PC-9 (cell line): ENCODE results near the gene HCN4. TPM values are rescaled to one million over a fixed set of nuclear protein-coding genes. Genes with fewer than 3 reads are reported as not detected.

Source experiments
- BruUV-seq: library from RNA; stranded (reverse); fragments of 400-500 nt; replicated peaks from 2 replicates; lab custom pipeline; 2021; lab: Mats Ljungman, UMichigan
- CTCF ChIA-PET: fragments of 300-600 bp; sonication (Branson Sonifier 250); formaldehyde crosslinking; loops from one replicate; lab custom pipeline; 2022; ENCODE audit warnings: antibody characterized with exemption; lab: Charles Lee
- POLR2A ChIA-PET: fragments of 300-600 bp; sonication (Branson Sonifier 250); formaldehyde crosslinking; loops from one replicate; lab custom pipeline; 2022; ENCODE audit warnings: antibody characterized with exemption; ENCODE audit not compliant: unreplicated experiment; lab: Charles Lee
- DNase-seq, 2 experiments: peaks; one replicate each; pipeline versions ENCODE4 v3.0.0 to v3.0.0-alpha.2; 2015 to 2022; ENCODE audit warnings: mixed read lengths in 1 of 2
- H2AFZ ChIP-seq: fragments of 200-600 bp; sonication (generic); 2 replicates; pipeline ENCODE4 v1.8.1; 2017; ENCODE audit warnings: antibody characterized with exemption
- H3F3A ChIP-seq: fragments of 200-600 bp; sonication (generic); 2 replicates; pipeline ENCODE4 v1.8.1; 2017; ENCODE audit warnings: antibody characterized with exemption, mild to moderate bottlenecking, low read depth; ENCODE audit not compliant: insufficient read depth
- H3K27ac ChIP-seq: fragments of 200-600 bp; sonication (generic); 2 replicates; pipeline ENCODE4 v1.6.1; 2016; ENCODE audit warnings: mixed run types
- H3K27me3 ChIP-seq: fragments of 200-600 bp; sonication (generic); 2 replicates; pipeline ENCODE4 v1.6.1; 2016; ENCODE audit warnings: low read depth, mixed run types; ENCODE audit not compliant: insufficient read depth
- H3K36me3 ChIP-seq: fragments of 200-600 bp; sonication (generic); 2 replicates; pipeline ENCODE4 v1.6.1; 2016; ENCODE audit warnings: low read depth, mixed run types
- H3K4me1 ChIP-seq: fragments of 200-600 bp; sonication (generic); replicated peaks from 2 replicates; pipeline ENCODE4 v1.6.1; 2016; ENCODE audit warnings: mixed run types; ENCODE audit not compliant: insufficient read depth
- H3K4me2 ChIP-seq: fragments of 200-600 bp; sonication (generic); 2 replicates; pipeline ENCODE4 v1.6.1; 2017; ENCODE audit warnings: mixed run types
- H3K4me3 ChIP-seq: fragments of 200-600 bp; sonication (generic); 2 replicates; pipeline ENCODE4 v1.6.1; 2016; ENCODE audit warnings: mixed run types
- H3K79me2 ChIP-seq: fragments of 200-600 bp; sonication (generic); 2 replicates; pipeline ENCODE4 v1.6.1; 2017; ENCODE audit warnings: low read depth, mixed run types
- H3K9me2 ChIP-seq: fragments of 200-600 bp; sonication (generic); 2 replicates; pipeline ENCODE4 v1.8.1; 2017; ENCODE audit warnings: mild to moderate bottlenecking; ENCODE audit not compliant: insufficient read depth
- H3K9me3 ChIP-seq: fragments of 200-600 bp; sonication (generic); 2 replicates; pipeline ENCODE4 v1.8.1; 2016; ENCODE audit warnings: low read depth; ENCODE audit not compliant: insufficient read depth
- H4K20me1 ChIP-seq: fragments of 200-600 bp; sonication (generic); 2 replicates; pipeline ENCODE4 v1.8.1; 2017; ENCODE audit not compliant: insufficient read depth
- CTCF ChIP-seq: fragments of 200-600 bp; sonication (generic); conservative IDR thresholded peaks from 2 replicates; pipeline ENCODE4 v1.6.1; 2017; ENCODE audit warnings: mixed run types, antibody characterized with exemption, mild to moderate bottlenecking, moderate library complexity
- EZH2 ChIP-seq: fragments of 200-600 bp; sonication (generic); IDR thresholded peaks from 2 replicates; pipeline ENCODE4 v1.8.0; 2017; ENCODE audit warnings: antibody characterized with exemption, low read depth
- intact Hi-C: fragments of 100-400 bp; cut with micrococcal nuclease; formaldehyde crosslinking; loops from one replicate; pipeline ENCODE4 v1.10.0; 2022; ENCODE audit not compliant: unreplicated experiment
- total RNA-seq: library from RNA; stranded (reverse); gene quantifications from 2 replicates; pipeline ENCODE4 v1.2.3, GENCODE V29; 2021

The HCN4 gene
- total RNA-seq, 1 experiment from 2014 or later, result not detected

GRCh38 chr15:73386238-73386637 lies 17.5 kb upstream of the HCN4 start:
- intact Hi-C loops, result no loop called here
- no TSS peak for BruUV-seq
- H3K4me3 ChIP-seq, result no peak overlapping the region

GRCh38 chr15:73385205-73385604 lies 16.4 kb upstream of the HCN4 start:
- DNase-seq, result no peak
- Histone ChIP-seq H3K4me3 (no peak overlapping the region), H3F3A (peaks cover 17% of the 10 kb centered on the region), H3K4me2 (no peak overlapping the region), H3K4me1 (peaks cover 16% of the 10 kb centered on the region), H3K27ac (no peak overlapping the region), H3K79me2 (no peaks in the 10 kb centered on the region), H3K27me3 (no peaks in the 10 kb centered on the region), H3K9me2 (no peaks in the 10 kb centered on the region), H3K9me3 (no peaks in the 10 kb centered on the region; the same call in 1 of the 2 replicates), H4K20me1 (no peaks in the 10 kb centered on the region), H2AFZ (no peak overlapping the region), H3K36me3 (no peaks in the 10 kb centered on the region)
- POLR2A ChIA-PET, result no interaction called here
- CTCF ChIA-PET, result no interaction called here
- TF ChIP-seq EZH2, result no peak
- TF ChIP-seq CTCF, result no peak
- BruUV-seq, result no TSS peak
- intact Hi-C loops, result no loop called here

More at GRCh38 chr15:73386238-73386637, 17.5 kb upstream of the HCN4 start:
- no peaks in the 10 kb centered on the region; the same call in 1 of the 2 replicates for H3K9me3 ChIP-seq
- H2AFZ ChIP-seq, result no peak overlapping the region
- no peak overlapping the region for H3K27ac ChIP-seq
- no peaks in the 10 kb centered on the region for H3K36me3 ChIP-seq
- H3K9me2 ChIP-seq, result no peaks in the 10 kb centered on the region
- H4K20me1 ChIP-seq, result no peaks in the 10 kb centered on the region
- peaks cover 16% of the 10 kb centered on the region for H3K4me1 ChIP-seq
- no peaks in the 10 kb centered on the region for H3K27me3 ChIP-seq
- no peaks in the 10 kb centered on the region for H3K79me2 ChIP-seq
- no peak overlapping the region for H3K4me2 ChIP-seq
- CTCF ChIA-PET, result no interaction called here
- POLR2A ChIA-PET, result no interaction called here
- DNase-seq, result no peak
- TF ChIP-seq CTCF (no peak), EZH2 (no peak)
- H3F3A ChIP-seq, result peaks cover 17% of the 10 kb centered on the region

- Histone ChIP-seq H2AFZ (no peak overlapping the region), H3K27ac (no peak overlapping the region), H4K20me1 (no peaks in the 10 kb centered on the region), H3K4me1 (peaks cover 16% of the 10 kb centered on the region), H3K79me2 (no peaks in the 10 kb centered on the region), H3K9me2 (no peaks in the 10 kb centered on the region), H3K4me2 (no peak overlapping the region), H3F3A (peaks cover 10% of the 10 kb centered on the region; the same call in 1 of the 2 replicates), H3K4me3 (no peak overlapping the region), H3K27me3 (no peaks in the 10 kb centered on the region), H3K9me3 (no peaks in the 10 kb centered on the region), H3K36me3 (no peaks in the 10 kb centered on the region)
- TF ChIP-seq CTCF, result no peak
- TF ChIP-seq EZH2, result no peak
- ChIA-PET POLR2A (no interaction called here), CTCF (interaction anchor here (0.6 kb wide), 1 partner anchor 1501 kb away, joined by 3 read pairs; no protein-coding TSS in a partner anchor)
- BruUV-seq, result no TSS peak
- intact Hi-C loops, result no loop called here
- no peak for DNase-seq
These were observed 14.8 kb upstream of the HCN4 start for GRCh38 chr15:73383310-73384189.
